ENCODE data around the gene TTC23L. TPM values are rescaled to one million over a fixed set of nuclear protein-coding genes. Genes with fewer than 3 reads are reported as not detected.
A peak's percentile ranks its signal among the peaks of the same experiment; 100 is the strongest.

Gene TTC23L
- total and polyA plus RNA-seq, 2 of the 8 experiments (the other 6 are each of a cell fraction or from before 2014, with no cell fraction given), result 1.1 to 2.4 TPM

DNA sequence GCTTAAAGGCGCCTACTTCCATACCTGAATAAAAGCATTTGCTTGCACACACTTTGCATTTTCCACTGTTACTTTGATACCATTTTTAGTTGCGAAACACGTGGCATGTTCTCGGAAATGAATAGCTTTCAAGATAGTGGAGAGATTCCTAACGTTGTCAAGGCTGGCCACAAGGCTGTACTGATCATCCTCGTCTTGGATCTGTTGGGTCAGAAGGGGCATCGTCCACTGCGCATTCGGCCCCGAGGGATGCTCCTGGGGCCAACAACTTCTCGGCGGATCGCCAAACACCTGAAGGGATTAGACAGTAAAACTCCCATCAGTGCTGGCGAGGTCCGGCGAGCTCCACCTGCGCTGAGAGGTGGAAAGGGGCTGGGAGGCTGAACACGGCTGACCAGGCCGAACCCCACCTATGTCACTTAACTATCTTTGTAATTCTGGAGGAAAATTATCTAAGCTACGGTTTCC lies 75.7 kb downstream of the TTC23L start:
- Histone ChIP-seq H2AFZ (ENCODE audit: low read length) (0 out of 2 replicates have a peak overlapping the region, but pooled peaks have one; percentile 4), H3K4me3 (ENCODE audit: extremely low read depth in 1 of 4, insufficient read depth in 2 of 4, low read depth in 3 of 4, low read length in 4 of 4) (peak overlapping the region; percentile 86 to 100 (median 96)), H3K9ac (replicated peaks in 1 of 4; ENCODE audit: extremely low read depth in 1 of 4, low read depth in 3 of 4, low read length in 3 of 4) (peak overlapping the region in 3 of 4 experiments; percentile 90 to 98 (median 98); a peak in 6 of 7 replicates), H2BK5ac (ENCODE audit: low read depth, low read length) (peak overlapping the region; percentile 71; the same call in 1 of the 2 replicates), H4K91ac (replicated peaks; ENCODE audit: insufficient read length, low read length) (no peak overlapping the region), H2BK120ac (replicated peaks; ENCODE audit: low read depth, low read length) (no peak overlapping the region), H2BK12ac (ENCODE audit: low read depth, low read length) (no peak overlapping the region), H3K27me3 (replicated peaks in 1 of 4; ENCODE audit: control insufficient read depth in 3 of 4, extremely low read depth in 1 of 4, insufficient read depth in 3 of 4, low read length in 3 of 4) (no peaks in the 10 kb centered on the region), H3K36me3 (ENCODE audit: control insufficient read depth in 2 of 4, insufficient read depth in 4 of 4, low read length in 3 of 4) (peaks cover 7 to 41% (median 21%) of the 10 kb centered on the region in 4 experiments), H3K56ac (replicated peaks; ENCODE audit: insufficient read length, low read depth, low read length) (no peak overlapping the region), H3K27ac (ENCODE audit: low read depth, low read length) (peak overlapping the region; percentile 95), H2BK15ac (ENCODE audit: low read length) (no peak overlapping the region), H3K79me1 (ENCODE audit: low read depth, low read length) (no peaks in the 10 kb centered on the region), H4K20me1 (replicated peaks in 1 of 2; ENCODE audit: control insufficient read depth in 1 of 2, insufficient read depth in 2 of 2, low read length in 2 of 2) (peaks cover 1 to 3% of the 10 kb centered on the region in 2 experiments), H3K4me1 (replicated peaks in 1 of 4; ENCODE audit: control insufficient read depth in 3 of 4, insufficient read depth in 4 of 4, low read length in 3 of 4) (peaks cover 0 to 3% (median under 1%) of the 10 kb centered on the region in 4 experiments; a peak in 1 of 7 replicates), H4K8ac (ENCODE audit: extremely low read depth, insufficient read depth, low read length) (peak overlapping the region; percentile 69; the same call in 1 of the 2 replicates), H3K4me2 (ENCODE audit: insufficient read depth in 1 of 2, low read depth in 2 of 2, low read length in 2 of 2) (peak overlapping the region; percentile 80 to 84), H2BK20ac (ENCODE audit: low read length) (no peak overlapping the region), H3K23me2 (ENCODE audit: low read depth, low read length) (peaks cover 10% of the 10 kb centered on the region; the same call in 1 of the 2 replicates), H3K9me3 (ENCODE audit: insufficient read depth in 2 of 2, low read depth in 1 of 2, low read length in 1 of 2) (no peaks in the 10 kb centered on the region), H3K23ac (ENCODE audit: insufficient read length) (no peak overlapping the region), H2AK5ac (ENCODE audit: low read depth, low read length) (no peak overlapping the region), H3K14ac (ENCODE audit: insufficient read length) (no peak overlapping the region), H3K4ac (replicated peaks; ENCODE audit: insufficient read length, low read depth, low read length) (no peak overlapping the region), H4K5ac (ENCODE audit: insufficient read length, low read depth, low read length) (peak overlapping the region; percentile 13), H3K79me2 (ENCODE audit: control insufficient read depth in 1 of 2, insufficient read depth in 2 of 2, low read length in 2 of 2) (peaks cover 26 to 63% of the 10 kb centered on the region in 2 experiments), H3K18ac (ENCODE audit: extremely low read depth, low read length) (no peak overlapping the region)
- FAIRE-seq, result no peak
- peak in 1 of 2 experiments; percentile 54 for DNase-seq (ENCODE audit: low read depth in 1 of 2, low spot score in 2 of 2)
- ChIA-PET POLR2A (ENCODE audit: partially characterized antibody) (interaction anchor here (0.7 to 5.1 kb wide), 21 partner anchors 10 to 1374 kb away, joined by 3 to 52 read pairs (median 3); partner anchors contain the start of genes DNAJC21, RAI14 and TTC23L), CTCF (ENCODE audit: partially characterized antibody) (interaction anchor here (0.8 to 3.9 kb wide), 5 partner anchors 10 to 440 kb away, joined by 3 to 24 read pairs (median 8); no protein-coding TSS in a partner anchor)
- TF ChIP-seq POLR2A (IDR thresholded peaks at IDR 0.05; ENCODE audit: control extremely low read depth in 1 of 2, low read depth in 2 of 2, low read length in 2 of 2) (no peak), SP2 (IDR thresholded peaks at IDR 0.05; ENCODE audit: low read length) (no peak), KDM4A (IDR thresholded peaks at IDR 0.05; ENCODE audit: low read depth, low read length, severe bottlenecking) (peak; percentile 11), MAFK (IDR thresholded peaks at IDR 0.05; ENCODE audit: low read depth, low read length) (no peak)
- TF ChIP-seq, protein P1, sequence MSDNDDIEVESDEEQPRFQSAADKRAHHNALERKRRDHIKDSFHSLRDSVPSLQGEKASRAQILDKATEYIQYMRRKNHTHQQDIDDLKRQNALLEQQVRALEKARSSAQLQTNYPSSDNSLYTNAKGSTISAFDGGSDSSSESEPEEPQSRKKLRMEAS (IDR thresholded peaks at IDR 0.05), result peak; percentile 12; the same call in 1 of the 2 replicates
- 4% methylated on average over 20 of the region's 20 CpGs; no CpG with 5 or more reads in 1 of the 2 experiments for WGBS, 2 experiments (ENCODE audit: extremely low coverage in 1 of 2, insufficient coverage in 1 of 2, insufficient read length in 1 of 2, insufficient replicate concordance in 2 of 2, low coverage in 1 of 2, low lambda C conversion rate in 2 of 2, missing lambda C conversion rate in 1 of 2)

All from H1 (cell line).